KOPT-K1 (cell line): ENCODE results near the gene INTS3.

Source experiments
- H3K27ac ChIP-seq: fragments of 200-600 bp; sonication (generic); 2 replicates; pipeline ENCODE4 v1.5.1; 2016; ENCODE audit warnings: antibody characterized with exemption, mild to moderate bottlenecking, low read depth, low read length; ENCODE audit not compliant: poor library complexity, severe bottlenecking
- H3K36me3 ChIP-seq: fragments of 200-600 bp; sonication (generic); 2 replicates; pipeline ENCODE4 v1.5.1; 2017; ENCODE audit warnings: antibody characterized with exemption, mild to moderate bottlenecking, low read length, moderate library complexity; ENCODE audit not compliant: insufficient read depth
- H3K9me3 ChIP-seq: fragments of 200-600 bp; sonication (generic); 2 replicates; pipeline ENCODE4 v1.5.1; 2017; ENCODE audit warnings: antibody characterized with exemption, low read length, mild to moderate bottlenecking; ENCODE audit not compliant: insufficient read depth, poor library complexity, severe bottlenecking

INTS3 gene

DNA sequence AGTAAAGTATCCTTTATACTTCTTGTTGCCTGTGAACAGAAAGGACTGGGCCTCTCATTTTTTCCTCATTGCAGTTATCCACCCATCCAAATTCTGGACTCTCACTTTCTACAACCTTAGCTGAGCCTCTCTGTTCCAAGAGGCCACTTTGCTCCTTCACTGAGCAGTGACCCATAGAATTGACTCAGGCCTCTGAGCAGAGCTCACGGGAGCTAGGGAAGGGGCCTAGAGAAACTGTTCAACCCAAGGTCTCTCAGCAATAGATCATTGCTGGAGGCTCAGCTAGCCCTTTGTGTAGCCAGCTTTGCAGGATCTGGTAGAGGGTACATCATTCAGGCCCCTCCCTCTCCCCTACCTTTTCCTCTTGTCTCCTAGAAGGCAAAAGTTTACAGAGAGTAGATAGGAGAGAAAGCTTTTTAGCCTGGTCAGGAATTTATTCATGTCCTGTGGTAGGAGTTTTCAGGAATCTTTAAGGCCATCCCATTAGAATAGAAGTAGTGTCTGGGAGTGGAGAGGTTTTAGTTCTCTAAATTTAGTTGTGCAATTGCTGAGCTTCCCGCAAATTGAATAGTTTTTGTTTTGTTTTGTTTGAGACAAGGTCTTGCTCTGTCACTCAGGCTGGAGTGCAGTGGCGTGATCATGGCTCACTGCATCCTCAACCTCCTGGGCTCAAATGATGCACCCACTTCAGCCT lies 6.7 kb downstream of the INTS3 start:
- Histone ChIP-seq H3K9me3 (no peaks in the 10 kb centered on the region), H3K27ac (no peak overlapping the region), H3K36me3 (peaks cover 8% of the 10 kb centered on the region; the same call in 1 of the 2 replicates)

DNA sequence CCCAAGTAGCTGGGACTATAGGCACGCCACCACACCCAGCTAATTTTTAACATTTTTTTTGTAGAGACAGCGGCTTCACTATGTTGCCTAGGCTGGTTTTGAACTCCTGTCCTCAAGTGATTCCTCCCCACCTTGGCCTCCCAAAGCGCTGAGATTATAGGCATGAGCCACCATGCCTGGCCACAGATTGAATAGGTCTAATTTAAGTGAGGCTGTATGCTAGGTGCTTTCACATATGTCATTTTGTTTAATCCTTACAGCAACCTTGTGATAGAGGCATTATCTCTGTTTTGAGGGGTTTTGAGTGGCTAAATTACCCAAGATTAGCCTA lies 7.2 kb downstream of the INTS3 start:
- H3K27ac ChIP-seq = no peak overlapping the region
- H3K9me3 ChIP-seq = no peaks in the 10 kb centered on the region
- H3K36me3 ChIP-seq = peaks cover 8% of the 10 kb centered on the region; the same call in 1 of the 2 replicates

DNA sequence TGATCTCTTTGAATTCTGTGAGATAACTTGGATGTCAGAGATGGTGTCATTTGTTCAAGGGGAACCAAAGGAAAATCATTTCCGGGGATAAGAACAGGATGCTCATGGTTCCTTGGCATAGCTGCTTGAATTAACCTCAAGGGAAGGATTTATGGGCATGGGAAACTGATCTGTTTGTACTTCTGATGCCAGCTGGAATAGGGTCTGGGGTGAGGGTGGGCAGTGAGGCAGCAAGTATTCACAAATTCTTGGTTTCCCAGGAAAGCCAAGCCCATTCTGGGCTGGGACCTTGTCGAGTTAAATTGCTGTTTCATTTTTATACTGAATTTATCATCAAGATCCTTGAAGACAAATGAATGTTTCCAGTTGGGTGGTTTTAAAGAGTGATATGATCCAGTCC lies 14.1 kb downstream of the INTS3 start:
- Histone ChIP-seq H3K27ac (no peak overlapping the region), H3K36me3 (peaks cover 69% of the 10 kb centered on the region)

DNA sequence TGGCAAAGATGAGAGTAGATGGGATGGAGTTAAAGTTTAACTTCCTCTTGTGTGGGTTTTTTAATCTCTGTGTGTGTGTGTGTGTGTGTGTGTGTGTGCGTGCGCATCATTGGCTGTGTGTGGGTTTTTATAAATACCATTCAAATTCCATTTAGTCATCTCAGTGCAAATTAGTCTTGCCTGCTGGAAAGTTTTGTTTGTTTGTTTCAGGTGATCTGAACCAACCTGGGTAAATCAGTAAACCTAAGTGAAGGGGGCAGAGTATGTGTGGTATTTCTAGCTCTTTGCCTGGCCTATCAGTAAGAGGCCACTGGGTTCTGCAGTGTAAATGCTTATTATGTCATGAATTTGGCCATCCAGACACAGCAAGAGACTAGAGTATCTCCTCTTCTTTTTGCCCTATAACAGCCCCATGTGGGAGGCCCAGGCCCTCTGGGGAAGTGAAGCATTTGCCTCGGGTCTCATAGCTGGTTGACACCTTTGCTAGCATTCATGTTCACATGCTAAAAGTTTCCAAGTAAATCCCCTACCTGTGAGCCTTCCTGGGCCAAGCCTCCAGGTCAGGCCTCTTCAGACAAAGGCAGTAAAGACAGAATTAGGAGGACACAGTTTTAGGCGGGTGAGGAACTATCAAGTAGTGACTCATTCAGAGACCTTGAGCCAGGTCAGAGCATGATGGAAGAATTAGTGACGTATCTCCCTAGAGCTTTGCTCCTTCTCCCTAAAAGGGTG lies 14.7 kb downstream of the INTS3 start:
- Histone ChIP-seq H3K9me3 (no peaks in the 10 kb centered on the region), H3K36me3 (peaks cover 75% of the 10 kb centered on the region), H3K27ac (no peak overlapping the region)

More for the DNA sequence above, 14.1 kb downstream of the INTS3 start:
- H3K9me3 ChIP-seq = no peaks in the 10 kb centered on the region

DNA sequence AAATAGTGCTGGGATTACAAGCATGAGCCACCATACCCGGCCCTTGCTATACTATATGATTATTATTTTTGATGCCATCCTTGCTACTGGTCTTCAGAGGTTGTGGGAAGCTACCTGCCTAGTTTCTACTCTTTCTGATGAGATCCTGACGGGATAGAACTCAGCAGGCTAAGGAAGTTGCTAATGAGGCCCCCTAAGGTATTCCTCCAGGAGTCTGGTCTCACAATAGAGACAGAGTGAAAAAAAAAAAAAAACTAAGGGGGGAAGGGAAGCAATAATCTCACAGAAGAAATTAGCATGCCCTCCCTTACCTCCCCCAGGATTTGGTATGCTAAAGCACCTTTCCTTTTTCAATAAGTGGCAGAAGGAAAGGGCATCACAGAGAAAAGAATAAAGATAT lies 17.6 kb downstream of the INTS3 start:
- no peak overlapping the region for H3K27ac ChIP-seq
- peaks cover 99% of the 10 kb centered on the region for H3K36me3 ChIP-seq
- no peaks in the 10 kb centered on the region for H3K9me3 ChIP-seq

DNA sequence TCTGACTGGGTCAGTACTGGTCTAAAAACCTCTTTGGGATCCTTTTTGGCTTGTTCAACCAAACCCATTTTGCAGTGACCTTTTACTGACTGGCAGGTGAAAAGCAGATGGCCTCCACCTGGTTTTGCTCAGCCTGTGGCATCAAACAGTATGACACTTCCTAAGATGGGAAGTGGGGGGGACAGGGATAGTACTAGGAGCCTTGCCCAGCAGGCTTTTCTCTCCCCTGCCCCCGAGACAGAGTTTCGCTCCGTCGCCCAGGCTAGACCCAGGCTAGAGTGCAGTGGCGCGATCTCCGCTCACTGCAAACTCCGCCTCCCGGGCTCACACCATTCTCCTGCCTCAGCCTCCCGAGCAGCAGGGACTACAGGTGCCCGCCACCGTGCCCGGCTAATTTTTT lies 18.3 kb downstream of the INTS3 start:
- H3K27ac ChIP-seq = no peak overlapping the region
- H3K9me3 ChIP-seq = no peaks in the 10 kb centered on the region
- H3K36me3 ChIP-seq = peaks cover 99% of the 10 kb centered on the region

DNA sequence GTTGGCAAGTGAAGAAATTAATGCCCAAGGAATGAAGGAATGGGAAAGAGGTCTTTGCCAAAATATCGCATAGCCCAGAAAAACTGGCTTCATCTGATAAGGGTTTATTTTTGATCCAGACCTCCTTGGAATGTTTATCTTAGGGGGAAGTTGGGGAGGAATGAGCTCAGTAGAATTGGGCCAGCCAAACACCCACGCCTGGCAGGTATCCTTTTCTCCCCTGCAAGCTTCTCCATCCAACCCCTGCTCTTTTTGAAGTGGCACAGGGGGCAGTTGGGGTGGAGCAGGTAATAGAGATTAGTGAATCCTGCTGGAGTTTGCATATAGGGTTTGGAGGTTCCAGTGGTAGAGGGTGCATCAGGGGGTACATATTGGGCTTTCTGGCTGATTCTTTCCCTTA lies 21.1 kb downstream of the INTS3 start:
- Histone ChIP-seq H3K36me3 (peaks cover 96% of the 10 kb centered on the region), H3K9me3 (no peaks in the 10 kb centered on the region)

DNA sequence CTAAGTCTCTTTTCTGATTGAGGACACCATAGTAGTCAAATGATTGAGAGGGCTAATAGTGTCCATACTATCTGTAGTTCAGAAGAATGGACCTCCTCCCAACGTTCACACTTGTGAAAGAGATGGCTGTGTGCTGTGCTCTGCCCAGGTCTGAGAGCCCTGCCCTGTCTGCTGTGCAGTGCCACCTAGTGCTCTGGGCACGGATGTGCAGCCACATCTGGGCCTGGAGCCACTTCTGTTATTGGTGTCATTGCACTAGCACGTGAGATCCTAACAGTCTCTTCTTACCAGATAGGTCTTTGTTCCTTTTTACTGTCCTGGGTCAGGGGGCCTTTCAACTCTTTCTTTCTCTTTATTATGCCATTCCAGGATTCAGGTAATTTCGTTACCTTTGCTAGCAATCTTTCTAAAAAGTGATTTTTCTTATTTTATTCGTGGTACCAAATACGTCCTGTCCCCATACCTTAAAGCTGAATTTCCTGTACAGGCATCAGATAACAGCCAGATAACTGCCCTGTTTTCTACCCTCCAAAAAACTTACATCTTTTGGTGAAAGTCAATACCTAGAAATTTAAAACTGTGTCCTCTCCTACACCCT lies 21.7 kb downstream of the INTS3 start:
- peaks cover 96% of the 10 kb centered on the region for H3K36me3 ChIP-seq
- H3K27ac ChIP-seq = no peak overlapping the region
- no peaks in the 10 kb centered on the region for H3K9me3 ChIP-seq

More for the DNA sequence above, 21.1 kb downstream of the INTS3 start:
- no peak overlapping the region for H3K27ac ChIP-seq

DNA sequence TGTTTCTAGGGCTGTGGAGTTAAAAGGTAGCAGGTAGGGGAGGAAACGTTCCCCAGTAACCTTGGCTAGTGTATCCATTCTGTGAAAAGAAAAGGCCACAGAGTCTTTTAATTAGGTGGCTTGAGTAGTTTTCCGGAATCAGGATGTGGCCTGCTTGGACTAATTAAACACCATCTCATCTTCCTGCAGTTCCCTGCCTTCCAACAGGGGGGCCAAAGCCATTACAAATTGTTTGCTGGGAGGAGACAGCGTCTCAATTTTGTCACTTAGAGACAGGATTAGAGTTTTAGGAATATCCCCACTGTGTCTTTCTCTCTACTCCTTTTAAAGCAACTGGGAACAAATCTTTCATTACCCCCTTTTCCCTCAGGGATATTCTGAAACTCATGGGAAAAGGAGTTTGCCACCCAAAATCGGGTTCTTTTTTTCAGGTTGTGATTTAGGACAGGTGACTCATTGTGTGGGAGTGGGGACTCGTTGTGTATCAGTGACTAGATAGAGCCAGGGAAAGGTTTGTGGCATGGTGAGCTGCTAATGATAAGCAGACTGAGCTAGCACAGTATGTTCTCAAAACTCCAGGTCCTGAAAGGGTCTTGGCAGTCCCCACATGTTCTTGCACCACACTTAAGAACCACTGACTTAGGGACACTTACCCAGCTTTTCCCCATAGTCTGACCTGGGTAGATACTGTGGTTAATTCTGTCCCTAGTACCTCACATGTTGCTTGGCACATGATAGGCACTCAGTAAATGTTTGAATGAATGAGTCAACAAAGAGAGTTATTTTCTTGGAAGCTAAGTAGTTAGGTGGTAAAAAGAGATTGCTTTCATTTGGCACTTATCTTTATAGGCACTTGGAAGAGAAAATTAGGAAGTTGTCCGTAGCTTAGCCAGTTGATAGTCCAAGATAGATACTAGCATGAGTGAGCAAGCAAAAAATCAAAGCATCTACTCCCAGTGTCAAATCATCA lies 22.5 kb downstream of the INTS3 start:
- Histone ChIP-seq H3K27ac (no peak overlapping the region), H3K36me3 (peaks cover 97% of the 10 kb centered on the region), H3K9me3 (no peaks in the 10 kb centered on the region)

DNA sequence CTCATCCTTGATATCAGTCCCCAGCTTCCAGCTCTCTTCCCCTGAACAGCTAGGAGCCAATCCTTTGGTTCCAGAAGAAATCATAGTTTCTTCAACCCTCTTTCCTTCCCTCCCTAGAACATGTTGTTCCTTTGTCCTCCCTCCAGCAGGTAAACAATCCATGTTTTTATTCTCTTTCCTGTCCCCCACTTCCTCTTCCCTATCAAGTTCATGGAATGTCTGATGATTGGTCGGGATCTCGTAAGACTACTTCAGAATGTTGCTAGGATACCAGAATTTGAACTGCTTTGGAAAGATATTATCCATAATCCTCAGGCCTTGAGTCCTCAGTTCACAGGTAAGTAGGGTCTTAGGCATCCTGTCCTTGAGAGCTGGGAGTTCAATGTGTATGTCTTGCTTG lies 24.2 kb downstream of the INTS3 start:
- Histone ChIP-seq H3K9me3 (no peaks in the 10 kb centered on the region), H3K36me3 (peaks cover 94% of the 10 kb centered on the region), H3K27ac (no peak overlapping the region)

DNA sequence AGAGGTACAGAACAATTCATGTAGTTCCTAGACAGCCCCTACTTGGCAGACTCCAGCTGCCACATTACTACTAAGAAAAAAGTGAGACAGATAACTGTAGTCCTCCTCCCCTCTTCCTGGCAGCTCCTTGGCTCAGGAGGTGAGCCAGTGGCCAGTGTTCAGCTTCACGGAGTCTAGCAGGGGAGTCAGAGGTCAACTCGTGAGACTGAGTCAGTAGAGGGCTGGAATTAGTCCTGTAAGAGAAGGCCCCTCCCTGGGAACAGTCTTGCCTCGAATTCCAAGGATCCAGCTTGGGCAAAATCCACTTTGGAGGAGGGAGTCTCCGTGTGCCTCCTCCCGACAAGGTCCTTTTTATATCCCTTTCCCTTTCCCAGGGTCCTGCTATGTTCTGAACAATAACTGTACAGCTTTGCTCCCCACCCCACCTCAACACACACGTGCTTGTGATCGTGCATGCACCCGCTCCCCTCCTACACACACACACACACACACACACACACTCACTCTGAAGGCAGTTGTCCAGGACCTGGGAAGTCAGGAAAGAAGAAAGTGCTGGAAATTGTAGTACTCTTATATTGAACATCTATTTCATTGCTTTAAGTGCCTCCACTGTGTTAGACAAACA lies 24.8 kb downstream of the INTS3 start:
- Histone ChIP-seq H3K36me3 (peaks cover 94% of the 10 kb centered on the region), H3K9me3 (no peaks in the 10 kb centered on the region), H3K27ac (no peak overlapping the region)

DNA sequence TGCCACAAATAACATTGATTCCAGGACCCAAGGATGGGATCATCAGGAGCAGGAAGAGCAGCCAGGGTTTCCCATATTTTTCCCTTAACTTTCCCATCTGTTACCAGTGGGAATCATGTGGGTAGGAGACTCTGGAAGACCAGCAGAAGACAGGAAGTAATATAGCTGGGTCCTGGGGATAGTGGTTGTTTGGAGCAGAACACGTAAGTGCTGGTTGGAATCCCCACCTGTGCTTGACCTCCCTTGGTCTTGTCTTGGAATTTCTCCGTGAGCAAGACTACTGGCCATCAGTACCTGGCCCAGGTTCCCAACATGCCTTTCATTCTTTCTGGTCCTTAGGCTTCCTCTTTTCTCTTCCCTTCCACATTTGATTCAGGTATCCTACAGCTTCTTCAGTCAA lies 26.4 kb downstream of the INTS3 start:
- Histone ChIP-seq H3K9me3 (no peaks in the 10 kb centered on the region), H3K36me3 (peaks cover 94% of the 10 kb centered on the region), H3K27ac (no peak overlapping the region)

DNA sequence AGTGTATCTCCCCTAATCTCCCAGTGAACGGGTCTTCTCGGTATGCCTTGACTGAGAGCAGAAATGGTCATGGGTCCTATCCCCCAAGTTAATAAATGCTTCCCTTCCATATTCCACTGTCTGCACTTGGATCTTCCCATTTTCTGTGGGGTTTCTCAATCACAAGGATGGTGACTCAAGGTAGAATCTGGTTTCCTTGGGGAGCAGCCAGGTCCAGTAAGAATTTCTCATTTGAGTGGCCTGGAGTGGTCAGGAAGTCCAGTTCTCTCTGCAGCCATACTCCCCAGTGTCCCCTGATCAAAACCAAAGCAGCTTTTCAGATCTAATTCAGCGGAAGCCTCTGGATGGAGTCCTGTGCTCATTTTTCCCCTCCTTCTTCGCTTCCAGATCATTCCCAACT lies 32.6 kb downstream of the INTS3 start:
- Histone ChIP-seq H3K27ac (no peak overlapping the region), H3K36me3 (peaks cover 96% of the 10 kb centered on the region), H3K9me3 (no peaks in the 10 kb centered on the region)

DNA sequence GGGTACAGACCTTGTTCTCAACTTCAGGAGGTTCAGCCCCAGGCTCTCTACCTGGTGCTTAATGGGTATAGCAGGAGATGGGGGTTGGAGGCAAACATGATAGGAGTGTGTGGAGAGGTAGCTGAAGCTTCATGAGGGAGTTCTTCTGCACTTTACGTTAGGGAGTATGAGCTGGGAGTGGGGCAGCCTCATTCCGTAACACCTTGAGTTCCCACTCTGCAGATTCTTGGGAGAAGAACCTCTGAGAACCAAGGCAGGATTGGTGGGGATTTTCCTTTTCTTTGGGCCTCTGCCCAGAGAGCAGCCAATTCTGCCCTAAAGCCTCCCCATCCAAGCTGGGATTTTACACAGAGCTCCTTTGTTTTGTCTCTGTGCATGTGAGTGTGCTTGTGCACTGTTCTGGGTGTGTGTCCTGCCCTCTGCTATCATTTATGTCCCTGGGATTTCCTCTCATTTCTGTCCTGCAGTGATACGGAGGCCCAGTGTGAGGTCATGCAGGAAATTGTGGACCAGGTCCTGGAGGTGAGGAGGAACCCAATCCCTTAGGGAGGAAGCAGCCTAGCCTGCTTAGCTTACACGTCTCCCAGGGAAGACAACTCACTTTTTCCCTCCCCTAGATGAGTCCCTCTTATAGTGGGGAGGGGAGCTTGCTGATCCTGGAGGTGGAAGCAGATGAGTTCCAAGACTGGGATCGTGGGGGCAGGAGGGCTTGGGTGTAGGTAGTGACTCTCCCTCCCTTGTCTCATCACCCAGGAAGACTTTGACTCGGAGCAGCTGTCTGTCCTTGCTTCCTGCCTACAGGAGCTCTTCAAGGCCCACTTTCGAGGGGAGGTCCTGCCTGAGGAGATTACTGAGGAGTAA lies 35.7 kb downstream of the INTS3 start:
- H3K36me3 ChIP-seq = peaks cover 88% of the 10 kb centered on the region
- H3K9me3 ChIP-seq = no peaks in the 10 kb centered on the region
- no peak overlapping the region for H3K27ac ChIP-seq
